Progenitor cell of endocrine pancreas (in vitro differentiated cells): ENCODE results near the gene IFI35. TPM values are rescaled to one million over a fixed set of nuclear protein-coding genes. Genes with fewer than 3 reads are reported as not detected.

ENCODE experiments used
- DNase-seq: peaks from one replicate; pipeline ENCODE4 v3.0.0; 2021; ENCODE audit warnings: low spot score; ENCODE audit not compliant: unreplicated experiment
- H3K27ac Mint-ChIP-seq: 2 replicates; pipeline ENCODE4 v1.8.0; 2021; ENCODE audit warnings: mild to moderate bottlenecking, moderate library complexity, mixed read lengths
- H3K27me3 Mint-ChIP-seq: 2 replicates; pipeline ENCODE4 v1.8.0; 2021; ENCODE audit warnings: mixed read lengths
- H3K36me3 Mint-ChIP-seq: 2 replicates; pipeline ENCODE4 v1.8.0; 2022; ENCODE audit warnings: mixed read lengths; ENCODE audit not compliant: insufficient read depth
- H3K4me1 Mint-ChIP-seq: 2 replicates; pipeline ENCODE4 v1.8.0; 2021; ENCODE audit warnings: low read depth, mixed read lengths
- H3K4me3 Mint-ChIP-seq: 2 replicates; pipeline ENCODE4 v1.8.0; 2021; ENCODE audit warnings: low read depth, mild to moderate bottlenecking, moderate library complexity, mixed read lengths
- H3K9me3 Mint-ChIP-seq: 2 replicates; pipeline ENCODE4 v1.8.0; 2021; ENCODE audit warnings: low read depth, mixed read lengths
- CTCF ChIP-seq: fragments of 200-600 bp; sonication (generic); IDR thresholded peaks from one replicate; pipeline ENCODE4 v1.5.0; 2021; ENCODE audit warnings: antibody characterized with exemption, mild to moderate bottlenecking; ENCODE audit not compliant: unreplicated experiment
- total RNA-seq: library from RNA; stranded (reverse); gene quantifications from 2 replicates; pipeline ENCODE4 v1.2.1, GENCODE V29; 2021

The IFI35 gene
- total RNA-seq, 1 donor from 2014 or later = 1.6 TPM

- DNase-seq = no peak
- no peaks in the 10 kb centered on the region for H3K36me3 Mint-ChIP-seq
- peaks cover 22% of the 10 kb centered on the region for H3K4me1 Mint-ChIP-seq
- no peak for TF ChIP-seq CTCF
- no peaks in the 10 kb centered on the region for H3K9me3 Mint-ChIP-seq
- peak overlapping the region; percentile 88 for H3K27ac Mint-ChIP-seq
- H3K27me3 Mint-ChIP-seq = no peaks in the 10 kb centered on the region
- no peak overlapping the region for H3K4me3 Mint-ChIP-seq
These were observed 27.6 kb downstream of the IFI35 start for GRCh38 chr17:43033948-43034881.

GRCh38 chr17:43034894-43035293, 28.3 kb downstream of the IFI35 start:
- Mint-ChIP-seq H3K4me1 (peaks cover 22% of the 10 kb centered on the region), H3K4me3 (no peak overlapping the region), H3K9me3 (no peaks in the 10 kb centered on the region), H3K27ac (no peak overlapping the region), H3K36me3 (no peaks in the 10 kb centered on the region), H3K27me3 (no peaks in the 10 kb centered on the region)
- DNase-seq = no peak
- TF ChIP-seq CTCF = no peak

GRCh38 chr17:43039646-43040045, 33.1 kb downstream of the IFI35 start:
- Mint-ChIP-seq H3K4me1 (peaks cover 24% of the 10 kb centered on the region), H3K27ac (peak overlapping the region; percentile 43), H3K36me3 (no peaks in the 10 kb centered on the region), H3K4me3 (no peak overlapping the region), H3K9me3 (no peaks in the 10 kb centered on the region), H3K27me3 (no peaks in the 10 kb centered on the region)
- no peak for DNase-seq
- TF ChIP-seq CTCF = no peak

- H3K4me1 Mint-ChIP-seq = peaks cover 19% of the 10 kb centered on the region
- H3K4me3 Mint-ChIP-seq = no peak overlapping the region
- no peaks in the 10 kb centered on the region for H3K27me3 Mint-ChIP-seq
- H3K27ac Mint-ChIP-seq = peak overlapping the region; percentile 35
- DNase-seq = no peak
- H3K36me3 Mint-ChIP-seq = no peaks in the 10 kb centered on the region
- H3K9me3 Mint-ChIP-seq = no peaks in the 10 kb centered on the region
- no peak for TF ChIP-seq CTCF
These were observed 34.1 kb downstream of the IFI35 start for GRCh38 chr17:43040655-43041054.

- Mint-ChIP-seq H3K9me3 (no peaks in the 10 kb centered on the region), H3K4me1 (peaks cover 14% of the 10 kb centered on the region), H3K36me3 (no peaks in the 10 kb centered on the region), H3K27me3 (no peaks in the 10 kb centered on the region), H3K4me3 (no peak overlapping the region), H3K27ac (peak overlapping the region; percentile 79)
- no peak for TF ChIP-seq CTCF
- no peak for DNase-seq
These were observed 35.5 kb downstream of the IFI35 start for GRCh38 chr17:43042025-43042628.
